Frontal cortex (tissue), 4 donors: ENCODE results near the gene SLC38A11. TPM values are rescaled to one million over a fixed set of nuclear protein-coding genes. Genes with fewer than 3 reads are reported as not detected.
"Not testable (repeated sequence)": the region's sequence is repeated elsewhere in the genome, so short reads cannot be mapped to it uniquely, and the experiment has no call there.

Experiments
- DNase-seq, 2 donors: peaks; one replicate each; pipeline ENCODE4 v3.0.0; 2012; ENCODE audit warnings: low spot score in 2 of 2
- FAIRE-seq: peaks from 2 replicates; lab custom pipeline; 2012; peaks lifted over from hg19 to GRCh38; lab: Jason Lieb, UNC
- total RNA-seq: library from RNA; depleted of rRNA; stranded (reverse); fragments of >200 nt; gene quantifications from one replicate; pipeline ENCODE4 v1.2.3, GENCODE V29; 2014
- donor health status: control.
- donor health status: control.
- donor health status: control.

Gene SLC38A11, protein sequence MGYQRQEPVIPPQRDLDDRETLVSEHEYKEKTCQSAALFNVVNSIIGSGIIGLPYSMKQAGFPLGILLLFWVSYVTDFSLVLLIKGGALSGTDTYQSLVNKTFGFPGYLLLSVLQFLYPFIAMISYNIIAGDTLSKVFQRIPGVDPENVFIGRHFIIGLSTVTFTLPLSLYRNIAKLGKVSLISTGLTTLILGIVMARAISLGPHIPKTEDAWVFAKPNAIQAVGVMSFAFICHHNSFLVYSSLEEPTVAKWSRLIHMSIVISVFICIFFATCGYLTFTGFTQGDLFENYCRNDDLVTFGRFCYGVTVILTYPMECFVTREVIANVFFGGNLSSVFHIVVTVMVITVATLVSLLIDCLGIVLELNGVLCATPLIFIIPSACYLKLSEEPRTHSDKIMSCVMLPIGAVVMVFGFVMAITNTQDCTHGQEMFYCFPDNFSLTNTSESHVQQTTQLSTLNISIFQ
- 2.4 TPM for total RNA-seq

DNA sequence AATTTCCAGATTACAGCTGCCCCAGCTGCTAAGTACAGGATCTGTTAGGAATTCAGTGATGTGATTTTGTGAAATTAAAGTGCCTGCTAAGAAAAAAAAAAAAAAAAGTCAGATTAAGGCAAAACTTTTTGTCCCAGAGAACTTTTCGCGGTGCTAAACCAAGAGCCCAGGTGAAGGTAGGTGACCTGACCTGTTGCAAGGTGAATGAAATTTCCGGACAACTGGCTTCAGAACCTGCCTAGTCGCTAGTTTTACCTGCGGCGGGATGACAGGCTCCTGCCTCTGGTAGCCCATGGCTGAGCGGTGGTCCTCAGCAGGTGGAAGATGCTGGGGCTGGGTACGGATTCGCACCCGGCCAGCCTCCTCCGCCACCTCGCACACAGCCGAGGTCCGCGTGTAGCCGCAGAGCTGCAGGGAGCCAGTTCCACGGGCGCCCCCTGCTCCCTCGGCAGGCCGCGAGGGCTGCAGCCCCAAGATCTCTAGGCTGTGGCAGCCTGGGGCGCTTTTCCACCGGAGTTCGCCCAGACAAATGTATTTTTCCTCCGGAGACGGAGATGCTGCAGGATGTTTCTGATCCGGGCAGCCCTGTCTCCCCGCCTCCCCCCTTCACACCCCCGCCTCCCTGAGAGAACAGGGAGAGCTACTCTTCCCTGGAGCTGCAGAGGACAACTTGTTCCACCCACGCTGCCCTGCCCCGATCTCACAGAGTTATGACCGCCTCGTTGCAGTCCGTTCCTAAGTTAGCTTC is at the start of gene SLC38A11:
SLC38A11 (minus strand) TSS at position 572 of the 748 bp plus-strand sequence; CDS start at position 294, 278 bp downstream.
- DNase-seq (peak in 1 of 2 donors; percentile 35), FAIRE-seq (no peak)

DNA sequence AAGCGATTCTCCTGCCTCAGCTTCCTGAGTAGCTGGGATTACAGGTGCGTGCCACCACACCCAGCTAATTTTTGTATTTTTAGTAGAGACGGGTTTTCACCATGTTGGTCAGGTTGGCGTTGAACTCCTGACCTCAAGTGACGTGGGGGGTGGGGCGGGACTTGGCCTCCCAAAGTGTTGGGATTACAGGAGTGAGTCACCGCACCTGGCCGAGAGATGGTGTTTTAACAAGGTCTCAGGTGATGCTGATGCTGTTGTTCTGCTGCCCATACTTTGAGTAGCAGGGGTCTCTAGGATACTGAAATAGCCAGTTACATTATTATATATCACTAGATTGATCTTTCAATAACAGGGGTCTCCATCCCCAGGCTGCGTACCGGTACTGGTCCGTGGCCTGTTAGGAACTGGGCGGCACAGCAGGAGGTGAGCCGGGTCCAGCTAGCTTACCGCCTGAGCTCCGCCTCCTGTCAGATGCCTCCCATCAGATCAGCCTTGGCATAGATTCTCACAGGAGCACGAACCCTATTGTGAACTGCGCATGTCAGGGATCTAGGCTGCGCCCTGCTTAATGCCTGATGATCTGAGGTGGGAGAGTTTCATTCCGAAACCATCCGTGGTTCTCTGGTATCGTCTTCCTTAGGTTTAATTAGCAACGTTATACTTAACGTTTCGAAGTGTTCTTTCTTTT is 48.3 kb upstream of the SLC38A11 start:
- FAIRE-seq (no peak), DNase-seq (no peak)

DNA sequence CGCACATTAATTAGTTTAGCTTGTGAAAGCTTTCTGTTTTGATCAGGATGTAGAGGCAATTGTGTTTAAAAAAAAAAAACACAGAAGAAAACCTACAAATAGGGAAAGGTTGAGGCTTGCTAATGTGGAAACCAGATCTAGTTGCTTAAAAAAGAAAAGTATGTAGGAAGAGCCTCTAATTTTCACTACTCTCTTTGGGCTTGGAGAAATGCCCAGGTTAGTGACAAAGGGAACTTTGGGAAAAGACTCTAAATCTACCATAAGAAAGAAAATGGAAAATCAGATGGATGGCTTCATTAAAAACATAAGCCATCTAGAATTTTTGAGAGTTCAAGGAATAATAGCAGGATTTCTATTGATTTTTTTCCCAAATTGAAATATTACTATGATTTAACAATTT is 47.3 kb upstream of the SLC38A11 start:
- no peak for DNase-seq
- FAIRE-seq: no peak

DNA sequence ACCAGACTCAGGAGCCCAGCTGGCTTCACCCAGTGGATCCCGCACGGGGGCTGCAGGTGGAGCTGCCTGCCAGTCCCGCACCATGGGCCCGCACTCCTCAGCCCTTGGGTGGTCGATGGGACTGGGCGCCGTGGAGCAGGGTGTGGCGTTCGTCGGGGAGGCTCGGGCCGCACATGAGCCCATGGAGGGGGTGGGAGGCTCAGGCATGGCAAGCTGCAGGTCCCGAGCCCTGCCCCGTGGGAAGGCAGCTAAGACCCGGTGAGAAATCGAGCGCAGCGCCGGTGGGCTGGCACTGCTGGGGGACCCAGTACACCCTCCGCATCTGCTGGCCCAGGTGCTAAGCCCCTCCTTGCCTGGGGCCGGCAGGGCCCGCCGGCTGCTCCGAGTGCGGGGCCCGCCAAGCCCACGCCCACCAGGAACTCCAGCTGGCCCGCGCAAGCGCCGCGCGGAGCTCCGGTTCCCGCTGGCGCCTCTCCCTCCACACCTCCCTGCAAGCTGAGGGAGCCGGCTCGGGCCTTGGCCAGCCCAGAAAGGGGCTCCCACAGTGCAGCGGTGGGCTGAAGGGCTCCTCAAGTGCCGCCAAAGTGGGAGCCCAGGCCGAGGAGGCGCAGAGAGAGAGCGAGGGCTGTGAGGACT is 39.5 kb upstream of the SLC38A11 start:
- FAIRE-seq, DNase-seq: not testable (repeated sequence)

DNA sequence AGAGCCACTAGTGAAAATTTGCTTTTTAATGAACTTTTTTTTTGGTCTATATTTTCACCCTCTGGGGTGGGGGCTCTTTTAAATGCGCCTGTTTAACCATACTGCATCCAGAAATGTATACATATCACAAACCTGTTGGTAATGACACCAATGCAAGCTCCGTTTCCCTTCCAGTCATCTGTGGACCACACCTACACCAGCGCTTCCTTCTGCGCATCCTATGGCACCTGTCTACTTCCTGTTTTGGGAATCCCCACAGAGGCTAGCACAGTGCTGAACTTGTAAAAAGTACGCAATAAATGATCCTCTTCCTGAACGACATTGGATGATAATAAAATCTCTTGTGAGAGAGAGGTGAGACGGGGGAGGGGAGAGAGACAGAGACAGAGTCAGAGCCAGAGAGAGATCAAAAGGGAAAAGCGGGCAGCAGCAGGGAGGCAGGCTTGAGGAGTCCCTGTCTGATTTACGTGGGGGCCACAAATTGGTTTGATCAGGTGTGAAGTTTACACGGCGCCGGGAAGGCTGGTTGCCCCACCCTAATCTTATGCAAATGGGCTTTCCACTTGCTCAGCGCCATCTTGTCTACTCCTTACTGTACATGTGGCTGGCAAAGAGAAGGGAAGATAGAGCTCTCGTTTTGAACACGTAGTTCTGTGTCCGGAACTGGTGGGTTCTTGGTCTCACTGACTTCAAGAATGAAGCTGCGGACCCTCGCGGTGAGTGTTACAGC is 38.1 kb upstream of the SLC38A11 start:
- DNase-seq (no peak), FAIRE-seq (no peak)

DNA sequence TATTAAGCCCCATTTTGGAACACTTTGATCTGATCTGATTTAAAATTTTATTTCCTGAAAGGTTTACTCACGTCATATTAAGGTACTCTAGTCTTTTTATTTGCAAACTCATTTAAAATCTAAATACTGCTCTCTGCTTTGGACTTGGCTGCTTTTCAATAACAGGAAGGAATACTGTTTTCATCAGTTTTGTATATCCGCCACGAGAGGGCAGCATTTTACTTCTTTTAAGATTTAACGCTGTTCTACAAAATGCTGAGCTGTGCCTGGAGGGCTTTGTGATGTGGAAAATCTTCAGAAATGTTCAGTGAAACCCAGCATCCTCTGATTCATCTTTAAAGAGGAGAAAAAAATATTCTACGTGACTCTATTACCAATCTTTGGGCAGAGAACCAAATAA is 37.5 kb upstream of the SLC38A11 start:
- DNase-seq (peak in 1 of 2 donors; percentile 12), FAIRE-seq (peak; percentile 83)

DNA sequence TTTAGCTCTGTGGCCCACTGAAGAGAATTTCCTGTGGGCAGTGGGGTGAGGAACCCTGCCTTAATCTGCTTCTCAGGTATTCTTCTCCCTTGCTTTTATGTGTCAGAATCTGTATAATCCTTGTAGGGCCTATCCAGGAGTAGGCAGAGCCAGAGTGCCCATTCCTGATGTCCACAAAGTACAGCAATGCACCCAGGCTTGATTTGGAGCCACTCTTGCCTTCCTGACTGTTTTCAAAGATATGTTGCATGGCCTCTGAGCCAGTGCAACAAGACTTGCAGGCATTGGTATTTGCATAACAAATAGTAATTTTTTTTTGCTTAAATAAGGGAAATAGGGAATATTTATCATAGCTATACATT is 36.7 kb upstream of the SLC38A11 start:
- not testable (repeated sequence) for DNase-seq, FAIRE-seq

DNA sequence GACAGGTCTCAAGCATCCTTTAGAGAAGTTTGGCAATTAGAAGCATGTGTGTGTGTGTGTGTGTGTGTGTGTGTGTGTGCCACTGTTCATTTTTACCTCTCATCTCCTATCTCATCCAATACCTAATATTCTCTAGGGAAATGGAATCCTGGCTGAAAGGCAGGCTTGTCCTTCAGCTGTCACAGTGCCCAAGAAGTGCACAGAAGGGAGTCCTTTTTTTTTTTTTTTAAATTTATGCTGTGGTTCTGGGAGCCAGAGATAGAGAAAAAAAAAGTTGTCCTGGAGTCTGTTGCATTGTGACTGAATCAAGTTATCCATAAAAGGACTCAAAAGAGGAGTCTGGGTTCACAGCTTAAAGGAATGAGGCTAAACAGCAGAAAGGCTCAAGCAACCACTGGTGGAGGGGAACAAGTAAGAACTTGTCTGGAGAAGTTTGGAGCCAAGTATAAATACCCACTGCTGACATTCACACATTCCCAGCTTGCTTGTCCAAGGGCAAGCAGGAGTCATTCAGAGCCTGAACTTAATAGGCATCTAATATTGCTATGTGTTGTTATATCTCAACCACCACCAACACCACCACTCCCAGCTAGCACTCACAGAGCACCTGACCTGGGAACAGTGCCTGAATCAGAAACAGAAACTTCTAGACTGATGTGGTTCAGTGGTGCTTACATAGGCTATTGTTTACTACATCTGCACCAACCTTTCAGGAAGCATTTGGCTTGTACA is 36.2 kb upstream of the SLC38A11 start:
- not testable (repeated sequence) for DNase-seq, FAIRE-seq

DNA sequence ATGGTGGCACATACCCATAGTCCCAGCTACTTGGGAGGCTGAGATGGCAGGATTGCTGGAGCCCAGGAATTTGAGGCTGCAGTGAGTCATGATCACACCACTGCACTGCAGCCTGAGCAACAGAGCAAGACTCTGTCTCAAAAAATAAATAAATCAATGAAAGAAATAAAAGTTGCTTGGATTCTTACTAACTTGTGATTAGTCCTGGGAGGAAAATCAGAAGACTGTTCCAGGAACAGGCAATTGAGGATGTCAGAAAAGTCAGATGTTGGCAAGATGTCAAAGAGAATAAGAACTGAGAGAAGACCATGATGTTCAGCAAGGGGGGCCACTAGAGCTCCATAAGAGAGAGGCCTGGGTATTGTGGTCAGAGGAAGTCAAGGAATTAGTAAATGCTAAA is 35.6 kb upstream of the SLC38A11 start:
- FAIRE-seq, DNase-seq: not testable (repeated sequence)

DNA sequence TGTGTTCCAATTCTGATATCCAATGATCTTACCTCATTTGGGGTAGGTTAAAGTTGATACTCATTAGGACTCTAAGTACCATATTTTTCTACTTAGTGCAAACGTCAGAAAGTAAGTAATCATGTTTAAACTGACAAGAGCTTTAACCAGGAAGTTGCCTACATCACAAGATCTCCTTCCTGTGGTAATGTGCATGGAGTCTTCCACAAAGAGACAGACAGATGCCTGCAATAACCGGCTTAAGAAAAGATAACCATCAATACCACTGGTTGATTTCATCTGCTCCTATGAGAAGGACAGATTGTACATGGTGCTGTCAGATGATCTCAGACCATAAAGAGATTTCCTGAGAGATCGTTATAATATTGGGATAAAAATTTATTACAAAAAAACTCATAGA is 33.5 kb upstream of the SLC38A11 start:
- FAIRE-seq, DNase-seq: not testable (repeated sequence)

DNA sequence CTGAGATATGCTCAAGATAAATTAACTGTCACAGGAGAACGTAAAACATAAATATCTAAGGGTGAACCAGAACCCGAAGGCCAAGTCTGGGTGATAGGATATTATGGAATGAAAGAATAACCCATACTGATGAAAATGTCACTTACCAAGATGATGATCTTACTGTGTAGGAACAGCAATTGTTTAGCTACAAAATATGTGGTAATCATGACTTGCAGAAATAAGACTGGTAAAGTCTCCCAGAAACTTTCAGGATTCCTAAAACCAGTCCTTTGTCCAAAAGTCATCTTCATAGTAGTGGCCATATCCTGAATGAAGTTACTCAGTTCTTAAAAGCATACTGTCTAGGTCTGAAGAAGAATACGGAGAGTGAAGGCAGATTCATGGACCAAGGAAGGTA is 30.7 kb upstream of the SLC38A11 start:
- not testable (repeated sequence) for FAIRE-seq, DNase-seq

DNA sequence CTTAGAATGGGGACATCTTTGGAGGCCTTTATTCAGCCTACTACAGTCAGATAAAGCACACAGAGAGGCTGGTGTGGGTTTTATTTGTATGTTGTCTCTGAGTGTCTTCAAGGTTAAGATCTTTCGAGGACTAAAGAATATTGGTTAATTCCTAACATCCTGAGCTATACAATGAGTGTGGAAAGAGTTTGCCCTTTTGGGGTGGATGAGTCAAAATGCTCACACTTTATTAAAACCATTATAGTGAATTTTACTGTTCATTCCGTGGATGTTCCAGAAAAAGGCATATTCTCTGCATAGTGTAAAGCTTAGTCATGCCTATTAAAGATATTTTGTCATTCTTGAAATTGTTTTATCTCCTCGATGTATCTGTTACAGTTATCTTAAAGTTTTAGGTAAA is 29.1 kb upstream of the SLC38A11 start:
- DNase-seq: no peak
- no peak for FAIRE-seq

DNA sequence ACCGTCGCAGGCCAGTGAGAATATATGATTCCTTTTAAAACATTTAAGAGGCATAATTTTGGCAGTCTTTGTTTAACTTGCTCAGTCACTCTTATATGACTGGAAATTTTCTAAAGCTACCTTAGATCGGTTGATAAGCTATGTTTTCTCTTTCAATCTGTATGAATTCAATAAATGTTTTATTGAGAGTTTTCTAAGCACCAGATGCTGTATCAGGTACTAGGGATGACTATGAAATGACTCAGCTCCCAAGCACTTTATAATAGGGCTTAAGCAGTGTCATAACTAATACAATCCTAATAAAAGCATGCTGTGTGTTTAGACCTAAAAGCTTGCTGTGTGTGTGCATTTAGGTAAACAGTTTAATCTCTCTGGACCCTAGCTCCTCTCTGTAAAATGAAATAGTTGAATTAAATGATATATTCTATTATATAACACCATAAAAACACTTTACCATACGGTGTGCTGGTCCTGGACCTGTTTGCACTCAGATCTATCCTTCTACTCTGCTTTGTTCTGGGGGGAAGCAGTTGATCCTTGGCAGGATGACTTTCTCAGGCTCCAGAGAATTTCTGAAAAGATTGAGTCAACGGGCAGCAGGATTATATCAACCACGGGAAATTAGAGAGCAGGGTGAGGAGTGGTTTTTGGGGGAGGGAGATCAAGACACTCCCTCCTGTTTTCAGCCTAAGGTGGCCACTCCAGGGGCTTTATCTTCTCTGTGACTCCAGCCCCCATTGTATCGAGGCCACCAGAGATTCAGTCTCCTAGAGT is 26.1 kb upstream of the SLC38A11 start:
- no peak for FAIRE-seq
- DNase-seq: no peak

DNA sequence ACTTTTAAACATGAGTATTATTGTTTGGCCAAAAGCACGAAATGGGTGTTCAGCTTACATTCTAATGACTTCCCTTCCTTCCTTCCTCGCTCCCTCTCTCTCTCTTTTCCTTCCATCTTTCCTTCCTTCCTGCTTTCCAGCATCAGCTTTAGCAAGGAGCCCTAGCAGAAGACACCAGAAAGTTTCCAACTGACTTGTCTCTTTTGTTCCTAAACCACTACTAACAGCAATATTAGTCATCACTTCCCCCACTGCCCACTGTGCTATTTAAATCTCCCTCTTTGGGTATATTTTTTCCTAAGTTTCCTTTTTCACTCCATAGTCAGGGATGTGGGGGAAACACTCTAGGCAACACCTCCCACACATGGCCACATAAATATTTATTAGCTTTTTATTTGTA is 25.4 kb upstream of the SLC38A11 start:
- DNase-seq, FAIRE-seq: not testable (repeated sequence)

DNA sequence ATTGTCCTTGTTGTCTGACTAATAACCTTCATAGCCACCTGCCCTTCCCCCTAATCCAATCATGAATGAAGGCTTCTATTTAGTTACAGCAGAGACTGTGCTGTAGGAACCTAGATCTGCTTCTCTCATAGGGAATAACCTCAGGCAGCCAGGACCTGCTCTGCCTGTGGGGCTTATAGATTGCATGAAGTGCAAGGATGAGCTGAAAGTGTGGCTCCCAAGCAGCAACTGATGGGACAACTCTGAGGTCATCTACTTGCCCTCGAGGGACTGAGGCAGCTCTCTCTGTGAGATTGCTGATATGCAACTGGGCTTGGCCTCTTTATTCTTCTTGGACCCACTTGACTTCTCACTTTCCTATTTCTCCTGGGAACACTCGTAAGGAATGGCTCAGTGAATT is 23.8 kb upstream of the SLC38A11 start:
- DNase-seq: no peak
- no peak for FAIRE-seq

DNA sequence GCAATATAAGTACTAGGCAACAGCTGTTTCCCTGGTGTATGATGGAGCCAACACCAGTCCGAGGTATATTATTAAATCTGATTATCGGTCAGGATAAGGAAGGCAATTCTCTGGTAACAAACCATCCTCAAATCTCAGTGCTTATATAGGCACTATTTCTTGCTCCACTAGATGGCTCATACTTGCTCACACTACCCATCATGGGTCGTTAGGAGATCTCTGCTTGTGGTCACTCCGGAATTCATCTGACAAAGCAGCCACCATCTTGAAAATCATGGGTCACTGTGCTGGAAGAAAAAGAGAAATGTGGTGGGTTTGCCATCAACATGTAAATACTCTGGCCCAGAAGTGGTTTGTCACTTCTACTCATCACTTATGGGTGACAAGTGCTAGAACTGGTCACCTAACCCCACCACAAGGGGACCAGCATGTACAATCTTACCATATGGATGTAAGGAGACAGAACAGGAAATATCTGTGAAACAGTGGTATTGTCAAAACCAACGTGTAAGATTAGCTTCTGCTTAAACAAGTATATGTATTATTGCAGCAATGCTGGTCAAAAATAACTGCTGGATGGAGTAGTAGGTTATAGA is 21.6 kb upstream of the SLC38A11 start:
- DNase-seq, FAIRE-seq: not testable (repeated sequence)

DNA sequence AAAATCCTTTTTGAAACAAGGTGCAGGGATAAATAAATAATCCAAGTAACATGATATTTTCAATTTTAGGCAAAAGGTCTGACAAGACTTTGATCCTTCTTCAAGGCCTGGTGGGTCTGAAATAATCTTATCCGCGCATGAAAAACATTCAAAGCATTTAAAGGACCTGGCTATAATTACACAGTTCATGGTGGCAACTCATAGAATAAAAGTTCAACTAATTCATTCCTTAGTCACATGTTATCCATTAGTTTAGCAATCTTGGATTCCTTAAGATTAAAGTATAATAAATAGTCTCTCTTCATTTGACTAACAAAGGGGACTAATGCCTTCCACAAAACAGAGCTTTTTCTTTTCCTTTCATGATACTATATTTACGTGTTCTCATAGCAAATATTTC is 21.0 kb upstream of the SLC38A11 start:
- FAIRE-seq (no peak), DNase-seq (no peak)
